Kidney capillary endothelial cell (primary cell): Measurements from ENCODE around the gene RRBP1.

Experiments used
- DNase-seq: peaks from one replicate; pipeline ENCODE4 v3.0.0-alpha.2; 2018; ENCODE audit warnings: low spot score

RRBP1 gene

GRCh38 chr20:17648791-17649730 lies 33.0 kb downstream of the RRBP1 start:
- no peak for DNase-seq

DNA sequence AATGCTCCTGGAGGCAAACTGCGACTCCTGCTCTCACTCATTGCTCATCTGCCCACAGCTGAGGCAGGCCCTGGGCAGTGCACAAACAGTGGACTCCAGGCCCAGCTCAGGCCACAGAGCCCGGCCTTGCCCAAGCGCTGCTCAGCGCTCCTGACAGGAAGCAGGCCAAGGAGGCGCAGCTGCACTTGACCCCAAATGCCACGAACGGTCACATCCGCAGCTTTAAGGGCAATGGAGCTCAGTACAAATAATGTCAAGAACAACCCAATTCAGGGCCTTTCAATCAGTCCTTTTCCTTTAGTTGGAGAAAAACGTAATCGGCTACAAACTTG lies 33.8 kb downstream of the RRBP1 start:
- no peak for DNase-seq

- DNase-seq, result no peak
These were observed 34.4 kb downstream of the RRBP1 start for GRCh38 chr20:17647391-17648314.

DNA sequence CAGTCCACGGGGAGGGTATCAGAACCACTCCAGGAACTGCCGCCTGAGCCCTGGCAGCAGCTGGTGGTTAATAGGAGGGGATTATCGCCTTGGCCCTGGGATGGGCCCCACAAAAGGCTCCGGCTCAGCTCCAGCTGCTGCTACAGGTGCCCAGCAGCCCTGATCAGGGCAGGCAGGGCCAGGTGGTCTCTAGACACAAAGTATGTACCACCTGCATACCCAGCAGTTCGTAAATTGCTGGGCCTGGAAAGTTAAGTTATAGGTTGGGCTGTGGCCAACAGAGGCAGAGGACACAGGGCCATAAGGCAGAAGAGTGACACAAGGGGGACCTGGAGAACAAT lies 35.1 kb downstream of the RRBP1 start:
- DNase-seq, result no peak

- no peak for DNase-seq
These were observed 35.7 kb downstream of the RRBP1 start for GRCh38 chr20:17646209-17646960.

DNA sequence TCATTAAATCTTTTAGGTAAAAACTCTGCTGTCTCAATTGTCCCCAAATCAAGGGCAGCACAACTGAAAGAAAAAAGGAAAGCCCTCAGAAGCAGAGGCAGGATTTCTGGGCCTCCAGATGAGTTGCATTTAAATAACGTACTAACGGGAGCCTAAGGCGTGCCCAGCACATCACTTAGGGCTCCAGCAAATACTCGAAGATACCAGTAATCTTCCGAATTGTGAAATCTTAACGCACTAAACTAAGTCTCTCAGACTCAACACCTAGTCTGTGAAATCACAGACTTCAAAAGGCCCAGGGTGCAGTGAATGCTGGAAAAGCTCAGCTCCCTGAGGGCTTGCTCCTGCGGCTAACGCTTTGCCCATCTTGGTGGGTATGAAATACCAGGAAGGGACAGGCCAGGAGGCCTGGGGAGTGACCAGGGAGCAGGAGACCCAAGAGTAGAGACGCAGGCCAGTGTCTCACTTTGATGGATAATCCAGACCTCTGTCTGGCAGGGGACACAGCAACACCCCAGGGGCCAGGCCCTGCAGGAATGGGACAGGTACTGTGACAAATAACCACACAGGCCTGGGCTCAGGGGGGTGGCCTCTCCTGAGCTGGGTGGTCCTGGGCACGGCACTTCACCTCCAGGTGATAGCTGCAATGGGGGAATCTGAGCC lies 36.4 kb downstream of the RRBP1 start:
- no peak for DNase-seq

GRCh38 chr20:17645010-17645409 lies 37.0 kb downstream of the RRBP1 start:
- DNase-seq, result no peak

GRCh38 chr20:17644451-17644850 lies 37.6 kb downstream of the RRBP1 start:
- no peak for DNase-seq

- DNase-seq, result no peak
These were observed 38.4 kb downstream of the RRBP1 start for GRCh38 chr20:17643531-17644188.

- no peak for DNase-seq
These were observed 39.4 kb downstream of the RRBP1 start for GRCh38 chr20:17642404-17643269.

DNA sequence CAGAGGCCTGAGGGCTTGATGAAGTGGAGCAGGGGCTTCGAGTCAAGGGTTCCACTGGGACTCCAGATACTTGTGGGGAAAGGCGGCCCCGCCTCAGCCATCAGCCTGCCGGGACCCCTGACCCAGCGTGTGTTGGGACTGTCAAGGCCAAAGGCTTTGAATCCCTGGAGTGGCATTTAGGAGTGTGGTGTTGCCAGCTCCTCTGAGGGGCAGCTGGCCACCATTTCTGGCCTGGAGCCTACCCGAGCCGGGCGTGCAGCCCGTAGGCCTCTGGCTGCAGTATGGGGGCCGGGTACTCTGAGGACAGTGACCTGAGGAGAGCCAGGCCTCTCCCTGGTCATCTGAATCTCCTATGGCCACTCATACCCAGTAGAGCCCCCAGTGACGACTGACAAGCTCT lies 40.0 kb downstream of the RRBP1 start:
- DNase-seq, result no peak

- no peak for DNase-seq
These were observed 40.5 kb downstream of the RRBP1 start for GRCh38 chr20:17641520-17641964.

GRCh38 chr20:17640875-17641378 lies 41.1 kb downstream of the RRBP1 start:
- no peak for DNase-seq

GRCh38 chr20:17640146-17640874 lies 41.7 kb downstream of the RRBP1 start:
- no peak for DNase-seq

DNA sequence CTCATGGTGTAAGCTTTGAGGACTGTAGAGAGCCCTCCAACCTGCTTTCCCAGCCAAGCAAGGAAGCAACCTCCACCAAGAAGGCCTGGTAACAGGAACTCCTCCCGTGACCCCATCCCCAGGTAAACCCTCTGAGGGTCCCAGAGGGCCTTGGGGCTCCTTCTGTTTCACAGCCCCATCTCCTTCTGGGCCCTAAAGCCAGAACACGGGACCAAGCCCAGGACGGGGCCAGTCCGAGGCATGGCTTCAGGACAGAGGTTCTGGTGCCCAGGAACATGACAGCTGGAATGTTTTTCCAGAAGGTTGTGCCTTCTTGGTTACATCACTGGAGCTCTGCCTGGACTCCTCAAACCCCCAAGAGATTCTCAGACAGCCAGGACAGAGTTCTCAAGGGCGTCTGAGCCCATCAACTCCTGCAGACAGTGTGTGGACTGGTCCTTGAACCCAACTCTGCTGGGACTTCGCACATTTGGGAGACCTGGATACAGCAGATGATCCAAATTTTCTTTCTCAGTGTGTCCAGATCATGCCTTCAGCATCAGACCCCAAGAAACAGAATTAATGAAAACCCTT lies 43.1 kb downstream of the RRBP1 start:
- no peak for DNase-seq

DNA sequence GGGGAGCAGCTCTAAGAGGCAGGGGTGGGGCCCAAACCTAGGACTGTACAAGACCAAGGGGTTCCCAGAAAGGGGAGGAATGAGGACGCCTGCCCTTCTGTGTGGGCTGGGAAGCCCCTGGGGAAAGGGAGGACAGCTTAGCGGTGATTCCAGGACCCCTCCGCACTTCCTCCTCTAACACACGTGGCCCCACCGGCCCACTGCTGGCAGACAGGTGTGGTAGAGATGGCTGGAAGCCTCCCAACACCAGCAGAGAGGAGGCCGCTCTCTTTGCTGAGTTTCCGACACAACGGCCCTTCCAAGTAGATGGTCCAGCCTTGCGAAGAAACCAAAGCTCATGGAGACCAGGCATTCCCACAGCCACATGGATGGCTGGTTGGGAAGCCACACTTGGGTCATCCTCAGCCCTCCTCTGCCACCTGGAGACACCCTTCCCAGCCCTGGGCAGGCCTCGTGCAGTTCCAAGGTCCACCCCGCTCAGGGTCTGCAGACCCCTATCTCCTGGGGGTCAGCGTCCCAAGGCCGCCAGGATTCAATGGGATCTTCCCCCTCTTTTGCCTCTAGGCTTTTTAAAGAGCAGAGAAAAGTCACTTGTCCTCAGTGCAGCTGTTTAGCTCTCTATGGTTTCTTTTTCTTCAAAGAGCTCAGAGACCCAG lies 43.9 kb downstream of the RRBP1 start:
- DNase-seq, result no peak

DNA sequence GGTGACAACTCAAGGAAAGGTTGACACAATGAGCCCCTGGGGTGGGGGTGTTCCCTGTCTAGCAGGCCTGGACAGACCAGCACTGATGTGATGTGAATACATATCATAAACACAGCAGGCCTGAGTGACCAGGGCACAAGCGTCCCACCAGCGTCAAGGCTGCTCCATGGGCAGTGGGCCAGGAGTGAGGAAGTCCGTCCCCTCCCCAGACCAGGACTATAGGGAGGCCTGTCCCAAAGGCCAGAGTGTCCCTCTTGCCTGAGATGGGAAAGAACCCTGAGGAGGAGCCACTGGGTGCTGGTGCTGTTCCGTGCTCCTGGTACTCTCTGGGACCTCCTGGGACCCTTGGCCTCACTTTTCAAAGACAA lies 44.6 kb downstream of the RRBP1 start:
- DNase-seq, result no peak
